GM11168 (cell line): ENCODE measurements around the gene STK24.
"Not testable (repeated sequence)": the region's sequence is repeated elsewhere in the genome, so short reads cannot be mapped to it uniquely, and the experiment has no call there.

ENCODE experiments used
- in situ Hi-C: fragments of 300-500 bp; cut with MboI; formaldehyde crosslinking; loops from one replicate; pipeline ENCODE4 v1.12.0; 2022; ENCODE audit warnings: low sequenced_read_pairs; ENCODE audit not compliant: unreplicated experiment

The STK24 gene

DNA sequence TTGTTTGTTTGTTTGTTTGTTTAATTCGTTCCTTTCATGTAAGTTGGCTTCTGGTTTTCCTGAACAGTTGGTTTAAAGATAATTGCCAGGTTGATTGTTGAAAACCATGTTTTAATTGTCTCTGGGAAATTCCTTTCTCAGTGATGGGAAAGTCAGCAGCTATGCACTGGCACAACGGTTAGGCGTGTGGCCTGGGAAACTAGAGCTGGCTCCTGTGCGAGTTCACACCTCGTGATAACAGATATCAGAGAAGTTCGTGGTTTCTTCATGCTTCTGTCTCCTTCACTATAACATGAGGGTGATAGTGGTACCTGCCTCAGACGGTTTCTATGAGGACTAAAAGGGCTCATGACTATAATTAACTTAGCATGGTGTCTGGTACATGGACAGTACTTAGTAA lies 153.5 kb downstream of the STK24 start:
- in situ Hi-C loops, result no loop called here

DNA sequence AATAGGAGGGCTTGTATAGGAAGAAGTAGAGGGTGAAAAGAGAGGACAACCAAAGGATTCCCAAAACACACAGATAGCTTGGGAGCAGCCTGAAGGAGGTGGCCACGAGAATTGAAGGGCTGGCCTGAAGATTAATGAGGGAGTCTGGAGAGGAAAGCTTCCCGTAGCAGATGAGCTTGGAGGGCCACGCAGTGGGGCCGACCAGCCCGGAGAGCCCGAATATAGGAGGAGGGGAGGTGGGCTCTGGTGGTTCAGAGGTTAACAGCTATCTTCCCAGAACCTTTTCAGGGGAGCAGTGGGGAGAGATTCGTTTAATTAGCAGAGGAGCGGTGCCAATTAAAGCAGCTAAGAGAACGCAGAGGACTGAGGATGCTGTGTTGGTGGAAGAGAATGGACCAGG lies 154.9 kb downstream of the STK24 start:
- in situ Hi-C loops, result no loop called here

DNA sequence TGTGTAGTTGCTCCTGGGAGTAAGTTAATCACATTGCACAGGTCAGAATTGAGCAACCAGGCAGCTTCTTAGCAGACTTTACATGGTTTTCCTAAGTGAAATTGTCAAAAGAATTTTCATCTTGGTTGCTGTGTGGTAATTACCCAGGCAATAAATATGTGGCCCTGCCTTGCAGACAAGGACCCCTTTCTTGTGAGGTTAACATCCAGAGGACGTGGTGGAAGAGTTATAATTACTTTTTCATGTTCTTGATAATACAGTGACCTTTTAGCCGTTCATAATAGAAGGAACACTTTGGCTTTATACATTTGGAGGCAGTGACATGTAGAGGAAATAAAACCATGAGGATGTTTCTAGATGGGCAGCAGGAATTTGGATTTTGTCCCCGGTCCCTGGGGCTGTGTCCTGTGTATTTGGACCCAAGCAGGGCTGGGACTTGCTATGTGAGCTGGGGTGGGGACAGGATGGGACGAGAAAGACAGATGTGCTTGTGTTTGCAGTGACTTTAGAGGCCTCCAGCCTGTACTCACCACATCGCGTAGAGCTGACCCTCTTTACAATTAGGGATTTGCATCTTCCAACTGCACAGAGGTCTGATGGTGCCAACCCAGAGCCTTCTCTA lies 156.2 kb downstream of the STK24 start:
- in situ Hi-C loops, result no loop called here

DNA sequence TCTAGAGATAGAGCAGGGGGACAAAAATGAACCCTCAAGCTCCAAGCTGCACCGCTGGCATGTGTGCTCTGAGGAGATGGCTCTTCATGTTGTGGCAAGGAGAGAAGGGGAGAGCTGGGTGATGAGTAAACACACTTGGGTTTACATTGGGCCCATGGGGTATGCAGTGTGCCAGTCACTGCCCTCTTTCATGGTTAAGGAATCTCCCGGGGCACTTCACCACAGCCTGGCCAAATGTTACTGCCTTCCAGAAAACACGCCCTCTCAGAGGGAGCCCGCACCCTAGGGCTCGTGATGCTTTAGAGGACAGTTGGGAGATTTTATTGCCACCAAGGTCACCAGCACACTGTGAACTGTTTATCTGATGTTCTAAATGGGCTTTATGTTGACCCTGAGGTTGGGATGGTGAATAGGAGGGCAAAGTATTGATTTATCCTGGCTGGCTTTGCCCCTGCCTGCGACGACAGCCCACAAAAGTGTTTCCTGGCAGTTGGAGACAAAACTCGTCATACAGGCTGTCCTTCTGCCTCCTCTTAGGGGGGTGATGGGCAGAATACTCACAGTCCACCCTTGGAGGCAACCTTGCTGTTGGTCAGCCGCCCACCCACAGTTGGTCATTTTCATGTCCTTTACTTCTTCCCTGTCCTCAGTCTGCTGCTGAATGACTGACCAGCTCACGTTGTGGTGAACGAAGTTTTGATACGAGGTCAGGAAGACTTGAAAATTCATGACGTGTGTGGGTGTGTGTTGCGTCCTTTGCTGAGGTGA lies 156.9 kb downstream of the STK24 start:
- in situ Hi-C loops, result no loop called here

DNA sequence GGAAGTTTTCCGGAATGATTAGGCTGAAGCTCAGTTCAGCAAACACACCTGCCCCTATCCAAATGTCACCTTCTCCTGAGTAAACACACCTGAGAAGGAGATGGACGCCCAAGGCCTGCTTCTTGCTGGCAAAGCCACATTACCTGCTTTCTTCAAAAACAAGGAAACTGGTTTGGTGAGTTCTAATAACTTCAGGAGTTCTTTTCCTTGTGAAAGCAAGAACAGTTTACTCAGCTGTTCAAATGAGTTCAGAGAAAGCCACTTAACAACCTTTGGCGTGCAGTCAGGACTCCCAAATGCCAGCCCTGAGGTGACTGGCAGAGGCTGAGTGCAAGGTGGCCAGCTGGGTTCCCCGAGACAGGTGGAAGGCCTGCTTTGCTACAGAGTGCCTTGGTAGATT lies 160.5 kb downstream of the STK24 start:
- in situ Hi-C loops, result no loop called here

DNA sequence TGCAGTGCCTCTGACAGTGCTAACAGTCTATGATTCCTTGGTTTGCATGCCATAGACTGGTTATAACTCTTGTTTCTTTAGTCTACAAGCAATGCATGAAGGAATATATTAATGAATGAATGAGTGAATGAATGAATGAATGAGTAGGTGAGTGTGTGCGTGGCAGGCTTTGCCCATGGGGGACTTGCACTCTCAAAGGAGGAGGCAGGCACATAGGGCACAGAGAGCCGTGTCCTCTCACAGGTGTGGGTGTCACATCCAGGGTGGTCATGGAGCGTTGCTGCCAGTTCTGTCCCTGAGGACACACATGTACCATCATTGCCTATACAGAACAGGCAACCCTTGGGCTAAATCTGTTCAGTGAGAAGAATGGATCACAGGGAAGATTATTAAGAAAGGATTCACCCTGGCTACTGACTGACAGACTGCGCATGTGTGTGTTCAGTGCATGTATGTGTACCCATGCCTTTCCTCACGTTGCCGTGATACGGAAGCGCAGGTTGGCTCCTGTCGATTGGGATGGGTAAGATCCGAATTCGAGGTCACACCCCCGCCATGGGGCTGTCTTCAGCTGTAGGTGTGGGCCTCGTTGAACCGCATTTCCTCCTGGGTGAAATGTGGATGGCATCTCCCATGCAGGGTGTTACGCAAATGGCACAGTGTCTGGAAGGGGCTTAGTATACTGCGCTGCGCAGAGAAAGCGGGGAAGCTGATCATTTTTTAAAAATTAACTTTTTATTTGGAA lies 161.4 kb downstream of the STK24 start:
- in situ Hi-C loops, result no loop called here

DNA sequence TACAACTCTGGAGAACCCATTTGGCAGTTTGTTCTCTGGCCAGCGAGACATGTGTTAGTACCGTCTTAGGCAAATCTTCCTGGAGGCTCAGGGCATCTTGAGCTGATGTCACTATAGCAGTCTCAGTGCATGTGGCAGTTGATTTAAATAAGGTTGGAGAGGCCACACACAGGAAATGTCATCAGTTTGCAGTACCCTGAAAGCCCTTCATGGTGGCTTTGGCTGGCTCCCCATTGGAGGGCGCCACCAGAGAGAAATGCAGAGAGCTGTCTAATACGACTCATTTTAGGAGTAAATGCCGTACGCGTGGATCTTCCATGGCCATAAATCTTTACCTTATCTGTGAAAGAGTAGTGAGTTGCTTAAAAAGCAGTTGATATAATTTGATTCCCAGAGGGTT lies 163.1 kb downstream of the STK24 start:
- in situ Hi-C loops, result no loop called here

DNA sequence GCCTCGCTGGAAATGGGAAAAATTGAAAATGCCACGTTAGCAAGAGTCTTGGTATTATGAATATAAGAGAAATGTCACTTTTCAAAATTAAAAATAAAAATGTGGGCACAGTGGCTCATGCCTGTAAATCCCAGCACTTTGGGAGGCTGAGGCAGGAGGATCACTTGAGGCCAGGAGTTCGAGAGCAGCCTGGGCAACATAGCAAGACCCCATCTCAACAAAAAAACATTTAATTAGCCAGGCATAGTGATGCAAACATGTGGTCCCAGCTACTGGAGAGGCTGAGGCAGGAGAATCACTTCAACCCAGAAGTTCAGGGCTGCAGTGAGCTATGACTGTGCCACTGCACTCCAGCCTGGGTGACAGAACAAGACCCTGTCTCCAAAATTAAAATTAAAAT lies 163.6 kb downstream of the STK24 start:
- in situ Hi-C loops, result not testable (repeated sequence)

DNA sequence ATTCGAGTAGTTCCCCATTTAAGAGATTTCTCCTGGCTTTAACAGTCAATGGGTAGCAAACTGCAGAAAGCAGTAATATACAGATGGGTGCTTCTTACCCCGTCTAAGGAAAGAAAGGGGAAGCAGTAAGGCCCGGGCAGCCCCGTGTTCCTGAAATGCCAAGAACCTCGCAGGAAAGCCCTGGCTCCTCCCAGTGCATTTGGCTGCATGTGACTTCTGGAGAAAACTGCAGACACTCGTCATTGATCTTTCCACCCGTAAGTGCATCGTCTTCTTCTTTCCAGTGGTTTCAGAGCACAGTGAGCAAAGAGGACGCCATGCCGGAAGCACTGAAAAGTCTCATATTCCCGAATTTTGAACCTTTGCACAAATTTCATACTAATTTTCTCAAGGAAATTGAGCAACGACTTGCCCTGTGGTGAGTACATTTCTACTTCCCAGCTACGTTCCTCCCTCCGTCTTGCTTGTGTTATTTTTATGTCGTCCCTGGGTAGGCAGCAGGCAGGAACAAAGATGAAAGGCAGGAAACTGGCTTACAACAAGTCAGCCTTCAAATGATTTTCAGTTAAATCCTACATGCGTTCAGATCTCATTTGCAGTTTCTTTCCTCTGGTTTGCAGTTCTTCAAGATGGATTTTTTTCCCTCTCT lies 165.2 kb downstream of the STK24 start:
- in situ Hi-C loops, result no loop called here

DNA sequence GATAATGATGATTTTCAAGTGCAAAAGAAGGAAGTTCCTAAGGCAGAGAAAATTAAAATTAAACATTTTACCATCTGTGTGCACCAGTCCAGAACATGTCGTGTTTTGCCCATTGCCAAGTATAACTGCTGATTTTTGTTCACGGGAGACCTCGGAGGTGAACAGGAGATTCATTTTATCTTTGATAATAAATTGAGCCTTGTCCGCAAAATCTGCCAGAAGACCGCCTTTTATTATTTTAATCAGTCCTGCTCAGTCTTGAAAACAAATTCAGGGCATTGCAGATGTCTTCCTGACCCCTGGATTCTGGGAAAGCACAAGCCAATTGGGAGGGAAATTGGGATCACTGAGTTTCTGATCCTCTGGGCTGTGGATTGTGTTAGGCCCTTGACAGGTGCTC lies 165.9 kb downstream of the STK24 start:
- in situ Hi-C loops, result no loop called here

DNA sequence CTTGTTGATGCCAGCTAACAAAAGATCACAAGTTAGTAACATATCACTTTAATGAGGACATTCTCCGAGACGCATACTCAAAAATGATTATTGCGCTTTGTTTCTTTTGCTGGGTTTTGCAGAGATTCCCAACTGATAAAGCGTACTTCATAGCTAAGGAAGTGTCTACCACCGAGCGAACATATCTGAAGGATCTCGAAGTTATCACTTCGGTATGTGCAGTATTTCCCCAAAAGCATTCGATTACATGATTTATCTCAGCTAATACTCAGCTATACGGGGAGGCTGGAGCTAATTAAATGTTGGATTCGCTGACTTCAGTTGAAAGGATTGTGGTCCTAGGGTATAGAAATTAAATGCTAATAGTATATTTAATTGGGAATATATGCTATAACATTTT lies 166.3 kb downstream of the STK24 start:
- in situ Hi-C loops, result no loop called here

DNA sequence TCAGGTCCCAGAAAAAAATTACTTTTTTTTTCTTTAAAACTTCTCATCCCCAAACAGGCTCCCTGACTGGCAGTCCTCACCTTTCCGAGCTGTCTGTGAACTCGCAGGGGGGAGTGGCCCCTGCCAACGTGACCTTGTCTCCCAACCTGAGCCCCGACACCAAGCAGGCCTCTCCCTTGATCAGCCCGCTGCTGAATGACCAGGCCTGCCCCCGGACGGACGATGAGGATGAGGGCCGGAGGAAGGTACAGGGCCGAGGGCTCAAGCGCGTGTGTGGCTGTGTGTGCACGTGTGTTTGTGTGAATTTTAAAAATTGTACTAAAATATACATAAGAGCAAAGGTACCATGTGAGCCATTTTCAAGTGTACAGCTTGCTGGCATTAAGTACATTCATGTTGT lies 167.6 kb downstream of the STK24 start:
- in situ Hi-C loops, result no loop called here

DNA sequence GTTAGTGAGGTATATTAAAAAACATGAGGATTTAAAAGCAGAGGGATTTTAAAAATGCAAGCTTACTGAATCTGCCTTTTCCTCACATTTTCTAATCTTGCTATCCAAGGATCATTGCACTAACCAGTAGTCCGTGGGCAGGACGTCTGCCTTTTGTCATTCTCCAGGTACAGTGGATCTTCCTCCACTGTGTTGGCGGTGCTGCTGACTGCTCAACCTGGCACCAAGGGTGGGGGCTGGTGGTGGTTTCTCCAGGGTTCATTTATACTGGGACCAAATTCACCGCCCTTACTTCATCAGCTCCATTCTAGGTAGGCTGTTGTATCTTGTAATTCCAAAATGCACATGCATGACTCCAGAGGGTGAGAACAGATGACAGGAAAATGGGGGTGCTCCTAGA lies 169.3 kb downstream of the STK24 start:
- in situ Hi-C loops, result no loop called here

DNA sequence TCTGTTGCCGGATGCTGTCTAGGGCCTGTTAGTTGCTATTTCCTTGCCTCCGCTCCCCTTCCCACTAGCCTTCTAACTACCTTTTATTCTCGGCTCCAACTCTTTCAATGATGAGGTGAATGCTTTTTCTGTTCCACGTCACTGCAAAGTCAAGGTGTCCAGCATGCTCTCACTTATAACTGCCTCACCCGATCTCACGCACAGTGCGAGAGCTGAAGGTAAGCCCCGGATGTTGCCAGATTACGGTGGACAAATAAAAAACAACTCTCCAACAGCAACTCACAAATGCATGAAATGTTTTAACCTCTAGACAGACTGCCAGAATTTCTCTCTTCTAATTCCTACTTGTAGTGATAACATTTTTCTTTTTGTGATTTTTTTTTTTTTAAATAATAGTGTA lies 169.9 kb downstream of the STK24 start:
- in situ Hi-C loops, result no loop called here

DNA sequence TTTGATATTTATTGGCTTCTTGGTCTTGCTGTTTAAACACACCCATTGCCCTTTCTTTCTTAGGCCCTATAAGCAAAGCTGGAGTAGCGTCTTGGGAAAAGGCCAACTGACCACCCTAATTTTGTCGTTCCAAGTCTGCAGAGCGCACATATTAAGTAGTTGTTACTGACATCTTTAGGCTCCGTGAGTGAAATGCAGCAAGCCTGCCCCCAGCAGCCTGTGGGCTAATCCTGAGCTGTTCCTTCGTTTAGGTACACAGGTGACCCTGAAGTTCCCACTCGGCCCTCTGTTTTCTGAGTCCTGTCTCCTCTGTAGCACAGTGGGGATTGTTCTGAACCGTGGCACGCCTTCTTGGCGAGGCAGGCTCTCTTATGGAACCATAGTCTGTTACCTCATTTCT lies 170.5 kb downstream of the STK24 start:
- in situ Hi-C loops, result no loop called here

DNA sequence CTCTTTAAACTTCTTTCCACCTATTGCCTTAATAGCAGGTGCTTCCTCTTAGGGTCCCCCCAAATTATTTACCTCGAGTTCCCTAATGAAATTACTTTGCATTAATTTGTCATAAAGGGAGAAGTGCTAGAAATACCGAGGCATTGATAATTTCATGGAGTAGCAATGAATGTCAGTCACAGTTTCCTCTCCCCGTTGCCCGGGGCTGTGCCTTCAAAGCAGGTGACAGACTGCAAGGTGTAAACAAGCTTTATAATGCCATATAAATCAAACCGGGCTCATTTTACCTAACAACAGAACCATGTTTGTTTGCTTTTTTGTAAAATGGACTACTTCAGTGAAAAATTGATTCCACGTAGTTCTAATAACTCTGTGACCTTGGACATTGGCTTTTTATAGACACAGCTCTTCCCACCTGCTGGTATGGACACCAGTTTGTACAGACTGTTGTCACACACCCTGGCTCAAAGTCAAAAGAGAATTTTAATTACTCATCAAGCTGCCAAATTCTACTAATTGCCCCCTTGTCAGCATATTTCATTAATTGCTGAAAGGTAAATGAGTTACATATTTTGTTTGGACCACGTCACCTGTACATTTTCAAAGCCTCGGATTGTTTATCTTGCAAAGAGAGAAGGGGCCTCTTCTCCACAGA lies 171.1 kb downstream of the STK24 start:
- in situ Hi-C loops, result no loop called here

DNA sequence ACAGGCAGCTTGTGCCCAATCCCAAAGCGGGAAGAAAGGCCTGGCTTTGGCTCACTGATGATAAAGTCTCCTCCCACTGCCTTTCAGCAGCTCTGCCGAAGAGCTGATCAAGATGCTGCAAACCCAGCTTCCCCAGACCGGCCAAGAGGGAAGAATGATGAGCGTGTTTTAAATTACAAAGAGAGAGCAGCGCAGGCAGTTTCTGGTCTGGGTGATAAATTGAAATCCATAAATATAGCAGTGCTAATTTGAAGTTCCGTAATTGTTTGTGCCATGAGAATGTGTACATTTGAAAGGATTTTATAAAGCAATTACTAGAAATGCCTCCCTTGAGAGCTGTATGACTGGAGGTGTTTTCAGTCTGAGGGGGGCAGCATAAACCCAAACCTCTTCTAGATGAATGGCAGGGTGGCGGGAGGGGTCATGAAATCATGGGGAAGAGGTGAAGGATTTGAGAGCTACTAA lies 171.8 kb downstream of the STK24 start:
- in situ Hi-C loops, result no loop called here

DNA sequence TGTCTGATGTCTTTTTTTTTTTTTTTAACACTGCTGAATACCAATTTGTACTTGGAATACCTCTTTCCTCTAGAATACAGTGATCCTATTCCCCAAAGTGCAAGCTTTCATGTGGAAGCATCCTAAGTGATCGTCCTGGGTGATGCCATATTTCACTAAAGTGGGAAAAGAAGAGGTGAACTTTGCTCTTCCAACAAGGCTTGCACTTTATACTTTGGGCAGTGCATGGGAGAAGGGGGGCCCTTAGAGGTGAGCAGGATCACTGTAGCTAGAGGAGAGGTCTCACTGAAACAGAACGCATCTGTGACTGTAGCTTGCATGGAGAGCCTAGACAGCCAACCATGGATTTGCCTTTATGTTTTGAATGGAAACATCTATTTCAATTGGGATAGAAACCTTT lies 173.8 kb downstream of the STK24 start:
- in situ Hi-C loops, result no loop called here

DNA sequence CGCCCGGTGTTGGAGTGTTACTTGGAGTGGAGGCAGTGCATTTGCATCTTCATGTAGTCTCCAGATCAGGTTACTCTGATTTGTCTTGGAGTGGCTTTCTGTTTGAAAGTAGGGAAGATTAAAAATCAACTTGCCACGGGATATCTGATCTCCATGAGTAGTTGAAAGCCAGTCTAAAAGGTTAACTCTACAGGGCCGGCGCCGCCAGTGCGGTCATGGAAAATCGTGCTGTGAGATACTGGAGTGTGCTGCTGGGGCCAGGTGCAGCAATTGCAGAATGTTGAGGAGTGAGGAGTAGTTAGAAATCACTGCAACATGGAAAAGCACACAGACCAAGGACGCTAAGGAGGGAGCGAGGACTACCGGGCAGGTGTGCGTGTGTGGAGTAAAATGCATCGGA lies 175.0 kb downstream of the STK24 start:
- in situ Hi-C loops, result no loop called here

DNA sequence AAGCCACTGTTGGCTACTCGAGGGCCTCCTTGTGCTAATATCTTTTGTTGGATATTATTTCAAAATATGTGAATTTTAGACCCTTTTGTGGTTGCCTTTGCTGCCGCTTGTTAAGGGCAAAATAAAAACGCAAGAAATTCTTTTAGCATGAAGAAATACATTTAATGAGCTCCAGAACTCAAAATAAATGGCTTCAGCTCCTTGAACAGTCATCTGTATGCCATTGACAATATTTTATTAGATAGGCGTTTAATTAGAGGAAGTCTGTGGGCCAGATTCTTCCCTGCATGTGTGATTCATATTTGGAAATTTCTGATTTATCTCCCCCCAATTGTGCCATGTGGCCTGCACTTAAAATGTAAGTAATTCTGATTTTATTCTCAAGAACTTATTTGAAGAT lies 177.2 kb downstream of the STK24 start:
- in situ Hi-C loops, result no loop called here
